PC-3 (cell line): ENCODE measurements around the gene TAF11. TPM values are rescaled to one million over a fixed set of nuclear protein-coding genes. Genes with fewer than 3 reads are reported as not detected.
"Not testable (repeated sequence)": the region's sequence is repeated elsewhere in the genome, so short reads cannot be mapped to it uniquely, and the experiment has no call there.

Experiments
- ATAC-seq: fragments of 200-7000 bp; cut with Tn5 transposase; 2 replicates; pipeline ENCODE4 v1.9.1; 2020; ENCODE audit warnings: mild to moderate bottlenecking, moderate library complexity
- BruUV-seq: library from RNA; stranded (reverse); fragments of 400-500 nt; replicated peaks from 2 replicates; lab custom pipeline; 2021; lab: Mats Ljungman, UMichigan
- CTCF ChIA-PET: fragments of 300-600 bp; sonication (Branson Sonifier 250); formaldehyde crosslinking; loops from one replicate; lab custom pipeline; 2022; ENCODE audit warnings: antibody characterized with exemption; lab: Charles Lee
- POLR2A ChIA-PET: fragments of 300-600 bp; sonication (Branson Sonifier 250); formaldehyde crosslinking; loops from one replicate; lab custom pipeline; 2022; ENCODE audit warnings: antibody characterized with exemption; ENCODE audit not compliant: unreplicated experiment; lab: Charles Lee
- DNase-seq: peaks from one replicate; pipeline ENCODE4 v3.0.0-alpha.2; 2015
- H2AFZ ChIP-seq: fragments of 300-600 bp; sonication (generic); 2 replicates; pipeline ENCODE4 v1.6.0; 2016; ENCODE audit warnings: antibody characterized with exemption, low read length
- H3F3A ChIP-seq: fragments of 300-600 bp; sonication (generic); one replicate; pipeline ENCODE4 v1.6.0; 2017; ENCODE audit warnings: antibody characterized with exemption, low read length, control low read depth, mild to moderate bottlenecking; ENCODE audit not compliant: unreplicated experiment
- H3K27ac ChIP-seq: fragments of 300-600 bp; sonication (generic); 2 replicates; pipeline ENCODE4 v1.5.1; 2016; ENCODE audit warnings: mild to moderate bottlenecking, low read length
- H3K27me3 ChIP-seq: fragments of 300-600 bp; sonication (generic); 2 replicates; pipeline ENCODE4 v1.6.1; 2016; ENCODE audit warnings: low read length, mixed read lengths
- H3K36me3 ChIP-seq: fragments of 300-600 bp; sonication (generic); 2 replicates; pipeline ENCODE4 v1.6.1; 2016; ENCODE audit warnings: low read depth, mixed run types, low read length, mixed read lengths
- H3K4me1 ChIP-seq: fragments of 300-600 bp; sonication (generic); 2 replicates; pipeline ENCODE4 v1.5.1; 2016; ENCODE audit warnings: low read length; ENCODE audit not compliant: insufficient read depth
- H3K4me2 ChIP-seq: fragments of 300-600 bp; sonication (generic); 2 replicates; pipeline ENCODE4 v1.6.0; 2016; ENCODE audit warnings: low read length
- H3K4me3 ChIP-seq: fragments of 300-600 bp; sonication (generic); 2 replicates; pipeline ENCODE4 v1.5.1; 2016; ENCODE audit warnings: mild to moderate bottlenecking, low read length, mixed read lengths
- H3K79me2 ChIP-seq: fragments of 300-600 bp; sonication (generic); 2 replicates; pipeline ENCODE4 v1.6.1; 2017; ENCODE audit warnings: low read length, mixed read lengths
- H3K9ac ChIP-seq: fragments of 300-600 bp; sonication (generic); 2 replicates; pipeline ENCODE4 v1.6.0; 2016; ENCODE audit warnings: mild to moderate bottlenecking, low read length
- H3K9me2 ChIP-seq: fragments of 300-600 bp; sonication (generic); replicated peaks from 2 replicates; pipeline ENCODE4 v1.6.1; 2016; ENCODE audit warnings: mixed run types, low read length, mixed read lengths
- H3K9me3 ChIP-seq: fragments of 300-600 bp; sonication (generic); 2 replicates; pipeline ENCODE4 v1.6.1; 2016; ENCODE audit warnings: low read length, mixed read lengths
- H4K20me1 ChIP-seq: fragments of 300-600 bp; sonication (generic); 2 replicates; pipeline ENCODE4 v1.6.1; 2016; ENCODE audit warnings: low read length, mixed read lengths
- EZH2 ChIP-seq: fragments of 300-600 bp; sonication (generic); IDR thresholded peaks from one replicate; pipeline ENCODE4 v1.6.1; 2017; ENCODE audit warnings: antibody characterized with exemption, mild to moderate bottlenecking, low read length; ENCODE audit not compliant: unreplicated experiment
- EZH2phosphoT487 ChIP-seq: fragments of 300-600 bp; sonication (generic); IDR thresholded peaks from 2 replicates; pipeline ENCODE4 v1.6.1; 2018; ENCODE audit warnings: mild to moderate bottlenecking, antibody characterized with exemption, low read length, borderline replicate concordance
- intact Hi-C: fragments of 100-400 bp; cut with micrococcal nuclease; formaldehyde crosslinking; loops from 2 replicates; pipeline ENCODE4 v1.9.0; 2023
- total RNA-seq: library from RNA; depleted of rRNA; stranded (reverse); fragments of >200 nt; gene quantifications from 2 replicates; pipeline ENCODE4 v1.2.3, GENCODE V29; 2014
- TF ChIP-seq, protein P1 (sequence below): fragments of 300-600 bp; sonication (generic); conservative IDR thresholded peaks from 2 replicates; pipeline ENCODE4 v1.5.1; 2017; ENCODE audit warnings: antibody characterized with exemption, low read depth, mild to moderate bottlenecking, low read length

The TAF11 gene
- total RNA-seq, 1 experiment from 2014 or later, result 24.1 TPM

DNA sequence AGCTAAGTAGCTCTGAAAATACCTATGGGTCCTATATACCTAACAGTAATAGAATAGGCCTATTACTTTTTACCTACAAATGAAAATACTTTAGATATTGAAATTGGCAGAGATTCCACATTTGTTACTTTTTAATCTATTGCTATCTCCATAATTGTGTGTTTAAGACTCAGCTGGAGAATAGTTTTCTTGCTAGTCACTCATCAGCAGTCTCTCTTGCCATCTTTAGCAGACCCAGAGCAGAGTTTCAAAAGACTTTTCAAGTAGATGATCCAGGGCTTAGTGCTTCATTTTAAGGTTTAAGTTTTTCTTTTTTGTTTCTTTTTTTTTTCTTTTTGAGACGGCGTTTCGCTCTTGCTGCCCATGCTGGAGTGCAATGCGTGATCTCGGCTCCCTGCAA, 14.1 kb upstream of the TAF11 start:
- no peak overlapping the region for H3K4me2 ChIP-seq
- H3K4me1 ChIP-seq, result peaks cover 11% of the 10 kb centered on the region; the same call in 1 of the 2 replicates
- ChIA-PET CTCF (no interaction called here), POLR2A (no interaction called here)
- H3K36me3 ChIP-seq, result no peaks in the 10 kb centered on the region
- TF ChIP-seq EZH2phosphoT487 (no peak), EZH2 (no peak)
- TF ChIP-seq, protein P1, sequence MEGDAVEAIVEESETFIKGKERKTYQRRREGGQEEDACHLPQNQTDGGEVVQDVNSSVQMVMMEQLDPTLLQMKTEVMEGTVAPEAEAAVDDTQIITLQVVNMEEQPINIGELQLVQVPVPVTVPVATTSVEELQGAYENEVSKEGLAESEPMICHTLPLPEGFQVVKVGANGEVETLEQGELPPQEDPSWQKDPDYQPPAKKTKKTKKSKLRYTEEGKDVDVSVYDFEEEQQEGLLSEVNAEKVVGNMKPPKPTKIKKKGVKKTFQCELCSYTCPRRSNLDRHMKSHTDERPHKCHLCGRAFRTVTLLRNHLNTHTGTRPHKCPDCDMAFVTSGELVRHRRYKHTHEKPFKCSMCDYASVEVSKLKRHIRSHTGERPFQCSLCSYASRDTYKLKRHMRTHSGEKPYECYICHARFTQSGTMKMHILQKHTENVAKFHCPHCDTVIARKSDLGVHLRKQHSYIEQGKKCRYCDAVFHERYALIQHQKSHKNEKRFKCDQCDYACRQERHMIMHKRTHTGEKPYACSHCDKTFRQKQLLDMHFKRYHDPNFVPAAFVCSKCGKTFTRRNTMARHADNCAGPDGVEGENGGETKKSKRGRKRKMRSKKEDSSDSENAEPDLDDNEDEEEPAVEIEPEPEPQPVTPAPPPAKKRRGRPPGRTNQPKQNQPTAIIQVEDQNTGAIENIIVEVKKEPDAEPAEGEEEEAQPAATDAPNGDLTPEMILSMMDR, result no peak
- peak; percentile 71 for ATAC-seq
- H3K4me3 ChIP-seq, result no peak overlapping the region
- H2AFZ ChIP-seq, result no peak overlapping the region
- no TSS peak for BruUV-seq
- H3K9me2 ChIP-seq, result no peaks in the 10 kb centered on the region
- DNase-seq, result peak; percentile 40
- H4K20me1 ChIP-seq, result no peaks in the 10 kb centered on the region
- no peak overlapping the region for H3K27ac ChIP-seq
- no peaks in the 10 kb centered on the region for H3F3A ChIP-seq
- H3K79me2 ChIP-seq, result peaks cover 97% of the 10 kb centered on the region
- intact Hi-C loops, result no loop called here
- H3K9me3 ChIP-seq, result no peaks in the 10 kb centered on the region
- no peak overlapping the region for H3K9ac ChIP-seq
- no peaks in the 10 kb centered on the region for H3K27me3 ChIP-seq

DNA sequence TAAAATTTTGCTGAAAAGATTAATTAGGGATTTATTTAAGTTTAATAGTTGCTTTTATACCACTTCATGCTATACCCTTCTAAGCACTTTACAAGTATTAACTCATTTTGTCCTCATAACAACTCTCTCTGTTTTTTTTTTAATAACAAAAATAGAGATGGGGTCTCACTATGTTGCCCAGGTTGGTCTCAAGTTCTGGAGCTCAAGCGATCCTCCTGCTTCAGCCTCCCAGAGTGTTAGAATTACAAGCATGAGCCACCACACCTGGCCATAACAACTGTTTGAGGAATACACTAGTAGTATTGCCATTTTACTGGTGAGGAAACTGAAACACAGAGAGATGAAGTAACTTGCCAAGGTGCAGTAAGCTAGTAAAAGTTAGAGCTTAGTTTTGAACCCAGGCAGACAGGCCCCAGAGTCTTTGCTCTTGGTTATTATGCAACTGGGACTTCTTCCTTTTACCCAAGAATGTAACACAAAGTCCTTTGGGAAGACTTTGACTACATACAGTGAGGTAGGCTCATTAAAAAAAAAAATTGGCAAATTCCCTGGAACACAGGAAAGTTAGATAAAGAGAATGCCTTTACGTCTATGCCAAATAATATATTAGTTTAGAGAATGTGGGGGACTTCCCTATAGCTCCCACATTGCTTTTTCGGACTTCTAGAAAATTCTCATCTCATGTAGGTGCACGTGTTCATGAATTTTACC, 12.6 kb upstream of the TAF11 start:
- BruUV-seq, result no TSS peak
- no peaks in the 10 kb centered on the region for H3K9me2 ChIP-seq
- no peaks in the 10 kb centered on the region for H3F3A ChIP-seq
- no peak overlapping the region for H3K27ac ChIP-seq
- TF ChIP-seq EZH2 (no peak), EZH2phosphoT487 (no peak)
- TF ChIP-seq, protein P1, result no peak
- no peaks in the 10 kb centered on the region for H3K27me3 ChIP-seq
- peaks cover 92% of the 10 kb centered on the region for H3K79me2 ChIP-seq
- intact Hi-C loops, result no loop called here
- H3K4me1 ChIP-seq, result peaks cover 11% of the 10 kb centered on the region; the same call in 1 of the 2 replicates
- H2AFZ ChIP-seq, result no peak overlapping the region
- no peak overlapping the region for H3K4me2 ChIP-seq
- ChIA-PET CTCF (no interaction called here), POLR2A (no interaction called here)
- no peaks in the 10 kb centered on the region for H4K20me1 ChIP-seq
- H3K9me3 ChIP-seq, result no peaks in the 10 kb centered on the region
- H3K9ac ChIP-seq, result no peak overlapping the region
- H3K36me3 ChIP-seq, result no peaks in the 10 kb centered on the region
- no peak overlapping the region for H3K4me3 ChIP-seq
- DNase-seq (no peak), ATAC-seq (no peak)

DNA sequence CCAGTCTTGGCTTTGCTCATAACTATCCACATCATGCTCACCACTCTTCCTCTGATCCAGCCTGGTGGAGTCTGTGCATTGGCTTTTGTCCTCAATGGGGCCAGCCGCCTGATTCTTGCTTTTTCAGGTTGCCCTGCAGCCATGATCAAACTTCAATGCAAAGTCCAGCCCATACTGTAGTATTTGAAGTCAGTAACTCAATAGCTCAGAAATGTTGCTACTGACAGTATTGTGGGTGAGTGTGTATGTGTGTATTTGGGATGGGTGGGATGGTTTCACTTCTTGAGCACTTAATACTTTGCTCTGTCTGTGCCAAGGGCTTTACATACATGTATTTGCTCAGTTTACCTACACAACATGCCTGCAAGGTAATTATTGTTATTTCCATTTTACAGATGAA, 11.9 kb upstream of the TAF11 start:
- BruUV-seq, POLR2A ChIA-PET: not testable (repeated sequence)

More for the DNA sequence above, 11.9 kb upstream of the TAF11 start:
- H2AFZ ChIP-seq, DNase-seq, H4K20me1 ChIP-seq, intact Hi-C loops, H3K27me3 ChIP-seq, H3K36me3 ChIP-seq, H3K27ac ChIP-seq, H3K9me2 ChIP-seq, ATAC-seq, H3K9me3 ChIP-seq, H3K4me3 ChIP-seq, H3K9ac ChIP-seq, H3K4me2 ChIP-seq, H3F3A ChIP-seq: not testable (repeated sequence)
- Histone ChIP-seq H3K4me1 (peaks cover 11% of the 10 kb centered on the region; the same call in 1 of the 2 replicates), H3K79me2 (peaks cover 92% of the 10 kb centered on the region)
- CTCF ChIA-PET, result interaction anchor here (0.6 kb wide), 1 partner anchor 651 kb away, joined by 3 read pairs; the partner anchor contains the start of gene SMIM29
